GM19467 (cell line): ENCODE measurements around the gene UBE2K.
"Not testable (repeated sequence)": the region's sequence is repeated elsewhere in the genome, so short reads cannot be mapped to it uniquely, and the experiment has no call there.

Experiments
- ATAC-seq: cut with Tn5 transposase; IDR thresholded peaks from one replicate; pipeline ENCODE4 v1.9.1; 2021; ENCODE audit warnings: mild to moderate bottlenecking, moderate library complexity; ENCODE audit not compliant: unreplicated experiment

Gene UBE2K

GRCh38 chr4:39792128-39792527 lies 94.2 kb downstream of the UBE2K start:
- no peak for ATAC-seq

DNA sequence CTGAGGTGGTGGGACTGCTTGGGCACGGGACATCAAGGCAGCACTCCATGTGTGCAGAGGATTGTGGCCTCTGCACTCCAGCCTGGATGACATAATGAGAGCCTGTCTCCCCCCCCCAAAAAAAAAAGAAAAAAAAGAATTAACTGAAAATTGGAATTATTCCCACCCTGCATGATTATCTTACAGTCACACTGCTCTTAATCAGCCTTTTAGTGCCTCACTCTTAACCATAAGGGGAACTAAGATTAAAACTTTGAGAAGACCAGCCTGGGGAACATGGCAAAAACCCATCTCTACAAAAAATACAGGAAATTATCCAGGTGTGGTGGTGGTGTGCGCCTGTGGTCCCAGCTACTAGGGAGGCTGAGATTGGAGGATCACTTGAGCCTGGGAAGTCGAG lies 94.6 kb downstream of the UBE2K start:
- ATAC-seq: no peak

- ATAC-seq: not testable (repeated sequence)
These were observed 95.0 kb downstream of the UBE2K start for GRCh38 chr4:39792976-39793375.

GRCh38 chr4:39802005-39802404 lies 104.1 kb downstream of the UBE2K start:
- ATAC-seq: no peak

- ATAC-seq: no peak
These were observed 110.4 kb downstream of the UBE2K start for GRCh38 chr4:39808231-39808749.

GRCh38 chr4:39812500-39812899 lies 114.6 kb downstream of the UBE2K start:
- no peak for ATAC-seq

GRCh38 chr4:39813033-39813432 lies 115.1 kb downstream of the UBE2K start:
- ATAC-seq: not testable (repeated sequence)

- not testable (repeated sequence) for ATAC-seq
These were observed 115.8 kb downstream of the UBE2K start for GRCh38 chr4:39813761-39814160.

DNA sequence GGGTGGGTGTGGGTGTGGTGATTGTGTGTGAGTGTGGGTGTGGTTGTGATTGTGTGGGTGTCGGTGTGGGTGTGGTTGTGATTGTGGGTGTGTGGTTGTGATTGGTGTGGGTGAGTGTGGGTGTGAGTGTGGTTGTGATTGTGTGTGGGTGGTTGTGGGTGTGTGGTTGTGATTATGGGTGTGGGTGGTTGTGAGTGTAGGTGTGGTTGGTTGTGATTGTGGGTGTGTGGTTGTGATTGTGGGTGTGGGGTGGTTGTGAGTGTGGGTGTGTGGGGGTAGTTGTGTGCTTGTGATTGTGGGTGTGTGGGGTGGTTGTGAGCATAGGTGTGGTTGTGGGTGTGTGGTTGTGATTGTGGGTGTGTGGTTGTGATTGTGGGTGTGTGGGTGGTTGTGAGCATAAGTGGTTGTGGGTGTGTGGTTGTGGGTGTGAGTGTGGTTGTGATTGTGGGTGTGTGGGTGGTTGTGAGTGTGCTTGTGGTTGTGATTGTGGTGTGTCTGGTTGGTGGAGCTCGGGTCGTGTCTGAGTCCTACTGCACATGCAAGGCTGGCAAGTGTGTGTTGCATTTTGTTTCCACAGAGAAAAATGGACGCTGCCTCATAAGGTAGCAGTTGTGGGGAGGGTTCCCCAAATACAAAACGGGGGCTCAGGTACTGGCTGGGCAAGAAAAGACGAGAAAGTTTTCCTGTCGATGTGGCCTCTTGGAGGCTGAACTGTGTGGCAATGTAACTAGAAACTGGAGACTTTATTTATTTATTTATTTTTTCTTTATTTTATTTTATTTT lies 116.7 kb downstream of the UBE2K start:
- ATAC-seq: no peak

GRCh38 chr4:39818646-39819045 lies 120.7 kb downstream of the UBE2K start:
- ATAC-seq: no peak

- no peak for ATAC-seq
These were observed 122.2 kb downstream of the UBE2K start for GRCh38 chr4:39820186-39820585.

- ATAC-seq: no peak
These were observed 124.0 kb downstream of the UBE2K start for GRCh38 chr4:39821951-39822350.

- ATAC-seq: no peak
These were observed 124.7 kb downstream of the UBE2K start for GRCh38 chr4:39822662-39823061.

DNA sequence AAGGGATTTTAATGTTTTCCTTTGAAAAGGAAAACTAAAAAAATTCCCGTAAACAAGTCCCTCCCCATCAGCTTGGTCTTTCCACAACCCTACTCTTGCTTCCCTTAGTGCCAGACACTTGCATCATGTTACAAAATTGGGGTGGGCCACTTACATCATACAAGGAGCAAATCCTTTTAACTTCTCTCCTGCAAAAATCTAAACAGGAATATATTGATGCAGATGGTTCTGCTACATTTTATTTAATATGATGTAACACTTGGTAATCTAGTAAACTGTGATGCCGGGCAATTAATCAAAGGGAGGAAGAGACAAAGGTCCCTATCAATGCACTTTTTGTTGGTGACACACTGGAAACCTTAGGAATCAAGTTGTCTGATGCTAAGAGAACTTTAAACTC lies 125.3 kb downstream of the UBE2K start:
- ATAC-seq: no peak

DNA sequence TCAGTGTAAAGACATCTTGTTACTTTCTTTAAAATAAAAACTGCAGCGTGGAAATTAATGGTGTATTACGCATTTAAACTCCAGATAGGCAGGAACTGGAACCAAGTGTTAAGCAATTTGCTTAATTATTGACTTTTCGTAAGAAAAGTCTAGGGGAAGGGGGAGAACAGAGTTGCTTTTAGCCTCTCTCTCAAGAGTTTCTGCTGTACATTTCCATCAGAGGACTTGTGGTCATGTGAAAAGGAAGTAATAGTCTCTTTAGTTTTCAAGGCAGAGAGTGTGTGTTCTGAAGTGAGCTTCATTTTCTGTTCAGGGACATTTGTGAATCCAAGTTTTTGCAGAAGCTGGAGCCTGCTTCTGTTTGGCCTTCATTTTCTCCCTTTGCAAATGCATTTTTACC lies 127.2 kb downstream of the UBE2K start:
- ATAC-seq: no peak

- ATAC-seq: no peak
These were observed 127.8 kb downstream of the UBE2K start for GRCh38 chr4:39825741-39826231.
